OCI-M2 (cell line): Measurements from ENCODE around the gene PDE9A.
"Not testable (repeated sequence)": the region's sequence is repeated elsewhere in the genome, so short reads cannot be mapped to it uniquely, and the experiment has no call there.

Experiments
- DNase-seq: peaks from one replicate; lab custom pipeline; 2025; ENCODE audit not compliant: unreplicated experiment; lab: John Stamatoyannopoulos, UW

PDE9A gene

GRCh38 chr21:42704861-42705260 lies 51.4 kb downstream of the PDE9A start:
- DNase-seq, result no peak

- no peak for DNase-seq
Observed at GRCh38 chr21:42705346-42705745, 51.9 kb downstream of the PDE9A start.

- DNase-seq, result no peak
Observed at GRCh38 chr21:42705746-42706374, 52.4 kb downstream of the PDE9A start.

- no peak for DNase-seq
Observed at GRCh38 chr21:42706765-42707164, 53.3 kb downstream of the PDE9A start.

GRCh38 chr21:42707207-42707830 lies 53.9 kb downstream of the PDE9A start:
- no peak for DNase-seq

- no peak for DNase-seq
Observed at GRCh38 chr21:42708107-42708506, 54.7 kb downstream of the PDE9A start.

- not testable (repeated sequence) for DNase-seq
Observed at GRCh38 chr21:42708916-42709315, 55.5 kb downstream of the PDE9A start.

GRCh38 chr21:42711667-42712066 lies 58.2 kb downstream of the PDE9A start:
- DNase-seq, result no peak

GRCh38 chr21:42715427-42715826 lies 62.0 kb downstream of the PDE9A start:
- not testable (repeated sequence) for DNase-seq

- DNase-seq, result no peak
Observed at GRCh38 chr21:42716074-42716473, 62.7 kb downstream of the PDE9A start.

GRCh38 chr21:42720484-42720883 lies 67.1 kb downstream of the PDE9A start:
- DNase-seq, result not testable (repeated sequence)

GRCh38 chr21:42721341-42721824 lies 68.0 kb downstream of the PDE9A start:
- DNase-seq, result no peak

GRCh38 chr21:42722153-42722552 lies 68.7 kb downstream of the PDE9A start:
- no peak for DNase-seq

GRCh38 chr21:42722808-42723473 lies 69.5 kb downstream of the PDE9A start:
- DNase-seq, result no peak

- no peak for DNase-seq
Observed at GRCh38 chr21:42724226-42724920, 71.0 kb downstream of the PDE9A start.

GRCh38 chr21:42725416-42725930 lies 72.1 kb downstream of the PDE9A start:
- DNase-seq, result no peak

- DNase-seq, result no peak
Observed at GRCh38 chr21:42731264-42732032, 78.0 kb downstream of the PDE9A start.

GRCh38 chr21:42732033-42732410 lies 78.6 kb downstream of the PDE9A start:
- no peak for DNase-seq

- DNase-seq, result no peak
Observed at GRCh38 chr21:42733037-42733627, 79.7 kb downstream of the PDE9A start.

- no peak for DNase-seq
Observed at GRCh38 chr21:42733874-42734273, 80.5 kb downstream of the PDE9A start.
